Aorta (tissue), 5 donors: ENCODE results near the gene PXN. TPM values are rescaled to one million over a fixed set of nuclear protein-coding genes. Genes with fewer than 3 reads are reported as not detected.
"Not testable (repeated sequence)": the region's sequence is repeated elsewhere in the genome, so short reads cannot be mapped to it uniquely, and the experiment has no call there.

Source experiments
- ATAC-seq: fragments of 200-7000 bp; cut with Tn5 transposase; one replicate; pipeline ENCODE4 v1.9.1; 2022; ENCODE audit warnings: moderate library complexity; ENCODE audit not compliant: low FRiP score
- DNase-seq, 2 donors: peaks; one replicate each; pipeline ENCODE4 v3.0.0-alpha.2; 2020
- H3K27ac ChIP-seq, 2 donors: one replicate each; pipeline ENCODE4 v1.5.1; 2013; ENCODE audit warnings: low read length in 2 of 2, mild to moderate bottlenecking in 2 of 2, moderate library complexity in 2 of 2, control low read depth in 1 of 2, inconsistent platforms in 1 of 2, low read depth in 1 of 2
- H3K27me3 ChIP-seq, 2 donors: one replicate each; pipeline ENCODE4 v1.6.1; 2013; ENCODE audit warnings: control low read depth in 1 of 2, low read length in 1 of 2, mild to moderate bottlenecking in 1 of 2, moderate library complexity in 1 of 2; ENCODE audit not compliant: insufficient read depth in 2 of 2, control insufficient read depth in 1 of 2
- H3K36me3 ChIP-seq, 2 donors: one replicate each; pipeline ENCODE4 v1.6.1; 2013; ENCODE audit warnings: control low read depth in 1 of 2, low read length in 1 of 2, mild to moderate bottlenecking in 1 of 2; ENCODE audit not compliant: insufficient read depth in 2 of 2, control insufficient read depth in 1 of 2
- H3K4me1 ChIP-seq, 2 donors: one replicate each; pipeline ENCODE4 v1.6.1; 2013; ENCODE audit warnings: low read length in 2 of 2, control low read depth in 1 of 2, mild to moderate bottlenecking in 1 of 2, moderate library complexity in 1 of 2; ENCODE audit not compliant: insufficient read depth in 2 of 2, control insufficient read depth in 1 of 2
- H3K4me3 ChIP-seq, 2 donors: one replicate each; pipeline ENCODE4 v1.5.1; 2013; ENCODE audit warnings: low read length in 2 of 2, control low read depth in 1 of 2, mild to moderate bottlenecking in 1 of 2
- H3K9me3 ChIP-seq: one replicate; pipeline ENCODE4 v1.6.1; 2013; ENCODE audit warnings: mild to moderate bottlenecking, low read length; ENCODE audit not compliant: control insufficient read depth
- WGBS, 2 donors: extraction: QIAGEN DNeasy Blood & Tissue Kit; methylation state at CpG; one replicate each; pipeline ENCODE4 v1.1.7; 2013; 5-methylcytosine and 5-hydroxymethylcytosine counted together
- intact Hi-C, 2 donors: fragments of 100-400 bp; cut with DNase I; formaldehyde crosslinking; loops; one replicate each; pipeline versions ENCODE4 v1.14.2 to v1.15.0; 2022
- polyA plus RNA-seq, 2 donors: library from polyadenylated mRNA; stranded (reverse); fragments of 200-250 nt; gene quantifications; one replicate each; pipeline ENCODE4 v1.2.3, GENCODE V29; 2013
- total RNA-seq, 2 donors: library from RNA; stranded (reverse); fragmentation: NEBNext Ultra II Directional; extraction: Animal tissue kit (Norgen Biotek cat#: 25700); gene quantifications; one replicate each; pipeline ENCODE4 v1.2.1, GENCODE V29; 2021
- donor health status: healthy with polysubstance abuse.
- donor health status: Bipolar disorder and iron deficiency.
- donor health status: DM: no; HTN: no; CAD: no.
- donor health status: DM: no; HTN: no; CAD: no.
- donor health status: DM: yes; HTN: yes; CAD: no.

Gene PXN
- total and polyA plus RNA-seq, 4 donors = 31.3 to 138 (median 95.3) TPM

DNA sequence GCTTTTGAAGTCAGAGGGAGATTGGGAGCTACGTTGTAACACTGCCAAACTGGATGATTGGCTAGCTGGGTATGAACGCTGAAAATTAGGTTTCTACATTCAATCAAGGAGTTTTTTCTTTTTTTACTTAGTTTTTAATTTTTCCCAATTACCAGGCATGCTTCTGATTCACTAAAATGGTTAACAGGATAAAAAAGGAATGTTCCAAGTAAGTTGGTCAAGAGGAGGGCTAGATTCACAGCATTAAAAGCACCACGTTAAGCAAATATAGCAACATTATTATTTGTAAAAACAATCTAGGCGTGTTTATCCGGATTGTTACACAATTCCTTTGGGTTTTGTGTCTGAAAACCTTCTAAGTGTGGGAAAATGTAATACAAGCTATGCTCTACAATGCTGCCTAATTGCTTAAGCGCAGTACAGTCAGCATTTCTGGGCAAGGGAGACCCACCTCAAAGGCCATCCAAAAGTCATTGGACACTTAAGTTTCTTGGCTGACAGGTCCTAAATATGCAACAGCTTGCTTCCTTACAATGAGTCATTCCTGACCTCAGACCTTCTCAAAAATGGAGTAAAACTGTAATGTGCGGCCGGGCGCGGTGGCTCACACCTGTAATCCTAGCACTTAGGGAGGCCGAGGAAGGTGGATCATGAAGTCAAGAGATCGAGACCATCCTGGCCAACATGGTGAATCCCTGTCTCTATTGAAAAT is 65.8 kb downstream of the PXN start:
- peak overlapping the region in 1 of 2 donors; percentile 96 for H3K4me3 ChIP-seq
- no peaks in the 10 kb centered on the region for H3K27me3 ChIP-seq
- H3K4me1 ChIP-seq = peaks cover 0 to 4% of the 10 kb centered on the region in 2 donors
- DNase-seq (peak in 1 of 2 donors; percentile 51), ATAC-seq (peak; percentile 71)
- H3K9me3 ChIP-seq = no peaks in the 10 kb centered on the region
- H3K27ac ChIP-seq = no peak overlapping the region
- intact Hi-C loops = no loop called here
- peaks cover 0 to 7% of the 10 kb centered on the region in 2 donors for H3K36me3 ChIP-seq
- WGBS, 2 donors = 28 to 34% methylated on average over 12 of the region's 12 CpGs

DNA sequence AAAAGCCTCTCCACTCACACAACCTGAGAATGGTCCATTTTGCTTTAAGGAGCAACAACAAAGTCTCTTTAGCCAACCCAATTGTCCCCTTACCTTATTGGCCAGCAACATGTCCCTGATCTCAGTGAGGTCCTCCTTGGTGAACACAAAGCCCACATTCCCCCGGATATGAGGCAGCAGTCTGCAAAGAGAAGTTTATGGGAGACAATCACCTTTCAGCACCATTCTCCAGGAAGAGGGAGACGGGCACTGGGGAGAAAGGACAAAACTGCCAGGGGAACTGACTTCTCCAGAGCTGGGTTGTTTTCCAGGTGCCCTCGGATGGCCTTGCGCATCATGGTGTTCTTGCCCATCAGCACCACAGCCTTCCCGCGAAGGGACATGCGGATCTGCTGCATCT is 66.5 kb downstream of the PXN start:
- DNase-seq = peak in 1 of 2 donors; percentile 32
- peaks cover 0 to 4% of the 10 kb centered on the region in 2 donors for H3K4me1 ChIP-seq
- ATAC-seq = no peak
- WGBS, 2 donors = 65 to 72% methylated on average over 7 of the region's 7 CpGs
- no peaks in the 10 kb centered on the region for H3K9me3 ChIP-seq
- intact Hi-C loops = no loop called here
- H3K27me3 ChIP-seq = no peaks in the 10 kb centered on the region
- no peak overlapping the region for H3K4me3 ChIP-seq
- H3K27ac ChIP-seq = no peak overlapping the region
- H3K36me3 ChIP-seq = peaks cover 0 to 7% of the 10 kb centered on the region in 2 donors

DNA sequence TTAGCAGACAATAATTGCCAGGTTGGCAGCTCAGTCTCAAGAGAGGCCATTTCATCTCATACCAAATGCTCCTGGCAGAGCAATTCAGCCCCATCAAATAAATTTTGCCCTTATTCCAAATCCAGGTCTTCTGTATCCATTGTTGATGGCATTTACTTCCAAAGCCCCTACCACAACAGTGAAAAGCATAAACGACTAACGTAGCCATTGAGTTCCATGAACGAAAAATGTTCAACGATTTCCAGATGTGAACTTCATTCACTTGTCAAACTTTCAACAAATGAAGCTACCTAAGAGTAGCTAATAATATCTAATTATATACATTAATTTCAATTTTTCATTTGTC is 68.0 kb downstream of the PXN start:
- intact Hi-C loops = no loop called here
- no peaks in the 10 kb centered on the region for H3K27me3 ChIP-seq
- DNase-seq = no peak
- 67% methylated on average over 4 of the region's 4 CpGs for WGBS, 2 donors
- peaks cover 0 to 7% of the 10 kb centered on the region in 2 donors for H3K36me3 ChIP-seq
- H3K4me1 ChIP-seq = peaks cover 0 to 4% of the 10 kb centered on the region in 2 donors
- H3K9me3 ChIP-seq = no peaks in the 10 kb centered on the region
- H3K4me3 ChIP-seq = no peak overlapping the region
- ATAC-seq = no peak
- no peak overlapping the region for H3K27ac ChIP-seq

DNA sequence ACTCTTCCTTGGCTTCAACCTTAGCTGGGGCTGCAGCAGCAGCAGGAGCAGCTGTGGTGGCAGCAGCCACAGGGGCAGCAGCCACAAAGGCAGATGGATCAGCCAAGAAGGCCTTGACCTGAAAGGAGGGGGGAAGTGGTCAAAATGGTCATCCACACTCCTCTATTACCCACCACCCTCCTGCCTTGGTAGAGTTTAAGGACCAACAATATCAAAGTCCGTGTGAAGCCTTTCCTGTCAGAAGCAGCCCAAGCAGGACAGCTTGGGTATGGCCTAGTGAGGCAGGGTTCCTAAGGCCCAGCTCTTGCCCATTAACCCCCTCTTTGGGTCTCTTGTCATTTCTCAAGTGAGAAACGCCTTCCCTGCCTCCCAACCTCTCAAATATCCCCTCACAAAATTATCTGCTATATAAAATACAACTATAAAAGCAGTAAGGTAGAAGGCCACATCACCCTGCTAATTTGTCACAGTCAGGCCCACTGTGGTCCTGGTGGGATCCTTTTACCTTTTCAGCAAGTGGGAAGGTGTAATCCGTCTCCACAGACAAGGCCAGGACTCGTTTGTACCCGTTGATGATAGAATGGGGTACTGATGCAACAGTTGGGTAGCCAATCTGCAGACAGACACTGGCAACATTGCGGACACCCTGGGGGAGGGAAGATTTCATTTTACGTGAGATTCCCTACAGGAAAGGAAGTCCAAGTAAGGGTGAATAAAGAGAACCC is 68.6 kb downstream of the PXN start:
- WGBS, 2 donors = 71 to 75% methylated on average over 7 of the region's 7 CpGs
- DNase-seq = peak in 1 of 2 donors; percentile 1
- ATAC-seq, H3K36me3 ChIP-seq, H3K9me3 ChIP-seq, H3K27ac ChIP-seq, H3K4me1 ChIP-seq, H3K27me3 ChIP-seq, H3K4me3 ChIP-seq, intact Hi-C loops: not testable (repeated sequence)

DNA sequence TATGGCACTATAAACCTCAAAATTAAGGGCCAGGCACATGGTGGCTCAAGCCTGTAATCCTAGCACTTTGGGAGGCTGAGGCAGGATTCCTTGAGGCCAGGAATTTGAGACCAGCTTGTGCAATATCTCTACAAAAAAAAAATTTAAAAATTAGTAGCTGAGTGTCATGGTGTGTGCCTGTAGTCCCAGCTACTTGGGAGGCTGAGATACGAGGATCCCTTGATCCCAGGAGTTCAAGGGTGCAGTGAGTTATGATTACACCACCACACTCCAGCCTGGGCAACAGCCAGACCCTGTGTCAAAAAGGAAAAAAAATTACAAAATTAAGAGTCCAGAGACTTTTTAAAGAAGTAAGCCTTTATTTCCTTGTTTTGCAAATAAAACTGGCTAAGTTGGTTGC is 69.2 kb downstream of the PXN start:
- no peak overlapping the region for H3K27ac ChIP-seq
- WGBS, 2 donors = 60 to 62% methylated on average over 1 of the region's 1 CpG
- peaks cover 0 to 7% of the 10 kb centered on the region in 2 donors for H3K36me3 ChIP-seq
- intact Hi-C loops = no loop called here
- ATAC-seq (no peak), DNase-seq (peak in 1 of 2 donors; percentile 19)
- no peaks in the 10 kb centered on the region for H3K27me3 ChIP-seq
- H3K4me1 ChIP-seq = peaks cover 0 to 2% of the 10 kb centered on the region in 2 donors
- no peak overlapping the region for H3K4me3 ChIP-seq
- H3K9me3 ChIP-seq = no peaks in the 10 kb centered on the region

DNA sequence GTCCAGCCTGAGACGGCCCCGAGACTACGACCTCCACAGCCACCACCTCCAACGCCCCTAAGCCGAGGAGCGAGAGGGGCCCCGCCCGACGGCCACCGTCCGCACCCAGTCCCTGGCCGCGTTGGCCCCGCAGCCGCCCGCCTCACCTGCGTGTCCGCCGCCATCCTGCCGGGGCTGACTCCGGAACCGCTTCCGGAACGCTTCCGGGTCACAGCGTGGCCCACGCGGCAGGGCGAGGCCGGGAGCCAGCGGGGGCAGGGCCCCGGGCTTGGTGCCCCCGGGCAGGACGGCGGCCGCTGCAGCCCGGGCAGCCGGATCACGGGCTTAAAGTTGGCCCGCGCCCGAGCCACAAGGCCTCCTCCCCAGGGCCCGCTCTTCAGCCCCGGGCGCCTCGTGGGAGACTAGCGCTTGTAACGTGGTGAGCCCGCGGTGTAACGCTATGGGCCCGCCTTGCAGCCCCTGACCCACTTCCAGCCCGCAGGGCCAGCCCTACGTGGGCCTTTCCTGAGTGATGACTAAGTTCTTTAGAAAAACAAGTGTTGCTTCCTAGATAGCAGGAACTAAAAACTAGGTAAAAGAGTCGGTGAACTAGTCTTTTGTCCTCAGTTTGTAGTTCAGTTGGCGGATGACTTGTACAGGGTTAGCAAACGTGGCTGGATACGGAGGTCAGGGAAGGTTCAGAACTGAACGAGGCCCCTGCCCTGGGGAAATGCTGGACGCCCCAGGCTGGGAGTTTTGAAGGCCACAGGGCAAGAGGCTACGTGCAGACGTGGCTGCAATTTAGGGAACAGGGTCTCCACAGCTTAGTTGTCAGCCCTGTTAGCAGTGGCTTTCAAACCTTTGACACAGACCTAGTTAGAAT is 70.8 kb downstream of the PXN start, which contains the start of gene GCN1:
GCN1 (minus strand) TSS at position 182 of the 862 bp plus-strand sequence; CDS start at position 164, 18 bp downstream.
- H3K4me3 ChIP-seq = peak within 1 kb of the TSS; percentile 84 to 96
- intact Hi-C loops = no loop called here
- peak; percentile 94 for ATAC-seq
- WGBS, 2 donors = 3 to 4% methylated on average over 58 to 62 of the region's 62 CpGs
- DNase-seq = peak; percentile 88 to 96
- H3K9me3 ChIP-seq = no peaks in the 10 kb centered on the region
- H3K27ac ChIP-seq = peak within 1 kb of the TSS in 1 of 2 donors; percentile 70
- H3K4me1 ChIP-seq = peaks cover 0 to 2% of the 10 kb centered on the region in 2 donors
- H3K27me3 ChIP-seq = no peaks in the 10 kb centered on the region
- peaks cover 0 to 7% of the 10 kb centered on the region in 2 donors for H3K36me3 ChIP-seq

DNA sequence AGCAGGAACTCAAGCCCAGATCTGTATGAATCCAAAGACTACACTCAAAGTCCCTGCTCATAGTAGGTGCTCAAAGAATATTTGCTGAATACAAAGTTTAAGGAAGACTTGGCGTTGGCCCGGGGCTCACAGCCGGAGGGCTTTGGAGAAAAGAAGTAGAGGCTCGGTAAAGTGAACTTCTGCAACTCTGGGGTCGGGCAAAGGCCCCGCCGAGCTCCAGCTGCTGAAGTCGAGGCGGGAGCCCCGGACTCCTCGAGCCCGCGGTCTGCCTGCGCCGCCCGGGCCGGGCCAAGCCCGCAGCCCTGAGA is 71.3 kb downstream of the PXN start:
- Histone ChIP-seq H3K9me3 (no peaks in the 10 kb centered on the region), H3K4me3 (peak overlapping the region; percentile 84 to 96), H3K27ac (peak overlapping the region in 1 of 2 donors; percentile 1), H3K36me3 (peaks cover 0 to 10% of the 10 kb centered on the region in 2 donors), H3K27me3 (no peaks in the 10 kb centered on the region), H3K4me1 (peaks cover 0 to 2% of the 10 kb centered on the region in 2 donors)
- ATAC-seq (peak; percentile 62), DNase-seq (no peak)
- intact Hi-C loops = no loop called here
- WGBS, 2 donors = 0% methylated on average over 18 of the region's 18 CpGs

DNA sequence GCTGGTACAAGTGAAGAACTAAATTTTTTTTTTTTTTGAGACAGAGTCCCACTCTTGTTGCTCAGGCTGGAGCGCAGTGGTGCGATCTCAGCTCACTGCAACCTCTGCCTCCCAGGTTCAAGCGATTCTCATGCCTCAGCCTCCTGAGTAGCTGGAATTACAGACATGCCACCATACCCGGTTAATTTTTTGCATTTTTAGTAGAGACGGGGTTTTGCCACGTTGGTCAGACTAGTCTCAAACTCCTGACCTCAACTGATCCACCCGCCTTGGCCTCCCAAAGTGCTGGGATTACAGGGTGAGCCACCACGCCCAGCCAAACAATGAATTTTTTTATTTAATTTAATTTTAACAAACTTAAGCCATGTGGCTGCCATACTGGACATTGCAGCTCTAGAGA is 72.2 kb downstream of the PXN start:
- 84 to 86% methylated on average over 8 of the region's 8 CpGs for WGBS, 2 donors
- intact Hi-C loops, H3K4me3 ChIP-seq, H3K36me3 ChIP-seq, H3K27me3 ChIP-seq, H3K9me3 ChIP-seq, H3K4me1 ChIP-seq, DNase-seq, ATAC-seq, H3K27ac ChIP-seq: not testable (repeated sequence)
